GM21717 (cell line): Measurements from ENCODE around the gene LRRC15.

Experiments
- ATAC-seq: cut with Tn5 transposase; IDR thresholded peaks from one replicate; pipeline ENCODE4 v1.9.1; 2021; ENCODE audit warnings: mild to moderate bottlenecking, moderate library complexity; ENCODE audit not compliant: unreplicated experiment

LRRC15 gene

GRCh38 chr3:194320744-194321243, 48.7 kb downstream of the LRRC15 start:
- no peak for ATAC-seq

DNA sequence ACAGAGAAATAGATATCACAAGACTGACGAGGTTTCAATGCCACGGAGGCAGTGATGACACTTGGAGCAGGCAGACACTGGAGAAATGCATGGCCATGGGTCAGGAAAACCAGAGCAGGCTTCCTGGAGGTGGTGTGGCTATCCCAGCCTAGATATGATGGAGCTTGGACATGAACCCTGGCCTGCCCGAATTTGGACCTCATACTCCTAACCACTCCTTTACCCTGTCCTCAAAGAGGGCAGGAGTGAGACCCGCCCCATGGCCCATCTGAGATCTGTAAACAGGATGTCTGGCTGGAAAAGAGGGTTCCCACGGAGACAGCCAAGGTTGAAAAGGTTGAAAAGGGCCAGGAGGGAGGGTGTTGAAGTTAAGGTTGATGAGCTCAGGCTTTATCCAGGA, 49.4 kb downstream of the LRRC15 start:
- ATAC-seq, result no peak

- no peak for ATAC-seq
Observed at GRCh38 chr3:194318511-194319161, 50.9 kb downstream of the LRRC15 start.

DNA sequence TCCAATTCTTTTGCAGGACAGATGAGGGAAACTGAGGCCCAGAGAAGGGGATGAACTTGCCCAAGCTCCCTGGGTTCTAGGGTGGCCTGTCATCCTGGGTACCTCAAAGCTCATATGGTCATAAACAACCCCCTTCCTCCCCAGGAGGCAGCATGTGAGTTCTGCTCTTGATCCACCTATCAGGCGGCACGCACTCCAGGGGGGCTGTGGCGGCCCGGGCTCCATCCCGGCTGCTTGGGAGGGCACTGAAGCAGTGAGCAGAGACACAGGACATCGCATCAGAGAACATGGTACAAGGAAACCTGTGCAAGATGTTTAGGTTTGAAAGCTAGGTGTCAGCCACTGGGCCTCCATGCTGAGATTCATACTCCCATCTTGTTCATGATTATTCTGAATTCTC, 52.6 kb downstream of the LRRC15 start:
- ATAC-seq, result no peak

DNA sequence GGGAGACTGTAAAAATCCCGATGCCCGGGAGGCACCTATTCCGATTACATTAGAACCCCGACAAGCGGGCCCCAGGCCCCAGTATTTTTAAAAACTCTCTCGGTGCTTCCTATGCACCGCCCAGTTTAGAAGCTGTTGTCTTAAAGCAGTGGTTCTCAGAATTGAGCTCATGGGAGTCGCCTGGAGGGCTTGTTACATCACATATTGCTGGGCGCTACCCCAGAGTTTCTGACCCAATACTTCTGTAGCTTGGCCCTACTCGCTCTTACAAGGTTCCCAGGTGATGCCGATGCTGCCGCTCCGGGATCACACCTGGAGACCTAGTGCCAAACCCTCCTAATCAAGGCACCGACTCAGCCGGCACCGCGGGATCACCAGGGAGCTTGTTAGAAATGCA, 53.6 kb downstream of the LRRC15 start:
- ATAC-seq, result peak; percentile 28

- ATAC-seq, result peak; percentile 76
Observed at GRCh38 chr3:194315088-194315964, 54.2 kb downstream of the LRRC15 start.

- ATAC-seq, result no peak
Observed at GRCh38 chr3:194314388-194315068, 55.0 kb downstream of the LRRC15 start.

- ATAC-seq, result no peak
Observed at GRCh38 chr3:194313560-194314387, 55.8 kb downstream of the LRRC15 start.

GRCh38 chr3:194312743-194313281, 56.7 kb downstream of the LRRC15 start:
- no peak for ATAC-seq

- ATAC-seq, result no peak
Observed at GRCh38 chr3:194312186-194312742, 57.3 kb downstream of the LRRC15 start.

DNA sequence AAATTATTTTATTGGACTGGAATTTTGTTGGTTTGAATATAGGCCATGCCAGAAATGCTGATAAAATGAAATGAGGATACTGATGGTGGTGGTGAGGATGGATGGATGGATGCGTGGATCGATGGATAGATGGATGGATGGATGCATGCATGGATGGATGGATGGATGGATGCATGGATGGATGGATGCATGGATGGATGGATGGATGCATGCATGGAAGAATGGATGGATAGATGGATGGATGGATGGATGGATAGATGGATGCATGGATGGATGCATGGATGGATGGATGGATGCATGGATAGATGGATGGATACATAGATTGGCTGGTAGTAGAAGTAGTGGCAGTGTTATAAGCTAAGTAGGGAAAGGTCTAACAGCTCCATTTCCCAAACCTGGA, 58.5 kb downstream of the LRRC15 start:
- ATAC-seq, result no peak

DNA sequence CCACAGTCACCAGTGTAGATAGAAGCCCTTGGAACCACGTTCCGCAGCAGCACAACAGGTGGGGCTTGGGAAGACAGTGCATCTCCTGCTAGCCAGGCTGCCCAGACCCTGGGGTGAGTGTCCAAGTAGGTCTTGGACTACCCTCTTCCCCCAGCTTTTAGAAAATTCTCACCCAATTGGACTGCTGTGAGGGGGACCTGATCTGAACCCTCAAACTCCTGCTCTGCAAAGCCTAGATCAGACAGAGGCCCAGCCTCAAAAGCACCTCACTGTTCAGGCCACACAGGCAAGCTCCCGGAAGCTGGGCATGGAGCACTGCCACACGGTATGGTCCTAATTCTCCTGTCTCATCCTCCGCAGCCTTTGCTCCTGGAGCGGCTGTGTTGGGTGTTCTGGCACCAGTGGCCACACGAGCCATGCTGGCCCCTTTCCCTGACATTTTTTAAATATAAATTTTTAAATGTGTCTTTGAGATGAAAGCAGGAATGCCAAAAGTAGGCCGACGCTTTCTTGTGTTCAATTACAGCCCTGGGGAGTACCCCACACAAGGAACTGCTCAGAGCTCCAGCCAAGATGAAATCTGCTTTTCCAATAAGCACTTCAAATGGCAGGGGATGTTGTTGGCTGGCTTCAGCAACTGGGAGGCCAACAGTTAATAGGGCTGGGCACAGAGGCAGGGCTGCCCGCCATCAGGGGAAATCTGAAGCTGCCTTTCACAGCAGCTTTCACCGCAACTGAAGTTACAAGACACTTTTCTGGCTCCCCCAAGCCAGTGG, 59.3 kb downstream of the LRRC15 start:
- ATAC-seq, result no peak

DNA sequence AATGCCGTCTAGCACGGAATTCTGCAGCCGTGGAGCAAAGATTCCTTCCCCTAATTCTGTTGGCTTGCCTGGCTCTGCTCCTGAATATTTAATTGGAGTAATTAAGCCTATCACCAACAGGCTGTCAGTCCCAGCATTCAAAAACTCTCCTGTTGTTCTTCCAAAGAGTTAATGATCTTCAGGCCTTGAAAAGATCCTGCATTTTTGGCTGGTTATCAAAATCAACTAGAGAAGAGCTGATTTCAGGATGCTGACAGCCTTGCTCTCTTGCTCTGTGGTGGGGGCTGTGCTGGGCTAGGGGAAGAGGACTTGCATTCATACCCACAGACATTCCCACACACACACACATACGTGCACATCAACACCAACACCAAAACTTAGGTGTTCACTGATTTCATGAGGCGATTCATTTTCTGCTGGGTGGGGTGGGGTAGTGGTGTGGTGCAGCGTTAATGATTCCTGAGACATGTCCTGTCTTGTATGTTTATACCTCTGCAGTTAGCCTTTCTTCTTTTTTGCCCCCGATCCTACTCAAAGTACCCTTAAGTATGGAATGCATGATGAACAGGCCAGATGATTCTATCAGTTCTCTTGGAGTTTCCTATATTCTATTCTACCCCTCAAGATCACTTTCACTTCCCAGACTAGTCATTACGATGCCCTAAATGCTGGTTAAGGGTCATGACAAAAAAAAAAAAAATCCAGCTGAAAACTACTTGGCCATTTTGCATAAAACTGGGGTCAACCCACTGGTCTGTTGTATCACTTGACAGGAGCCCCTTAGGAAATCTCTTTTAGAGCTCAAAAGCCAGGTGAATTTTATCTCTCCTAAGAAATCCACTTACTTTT, 60.7 kb downstream of the LRRC15 start:
- ATAC-seq, result no peak

GRCh38 chr3:194307849-194308248, 61.7 kb downstream of the LRRC15 start:
- ATAC-seq, result no peak

DNA sequence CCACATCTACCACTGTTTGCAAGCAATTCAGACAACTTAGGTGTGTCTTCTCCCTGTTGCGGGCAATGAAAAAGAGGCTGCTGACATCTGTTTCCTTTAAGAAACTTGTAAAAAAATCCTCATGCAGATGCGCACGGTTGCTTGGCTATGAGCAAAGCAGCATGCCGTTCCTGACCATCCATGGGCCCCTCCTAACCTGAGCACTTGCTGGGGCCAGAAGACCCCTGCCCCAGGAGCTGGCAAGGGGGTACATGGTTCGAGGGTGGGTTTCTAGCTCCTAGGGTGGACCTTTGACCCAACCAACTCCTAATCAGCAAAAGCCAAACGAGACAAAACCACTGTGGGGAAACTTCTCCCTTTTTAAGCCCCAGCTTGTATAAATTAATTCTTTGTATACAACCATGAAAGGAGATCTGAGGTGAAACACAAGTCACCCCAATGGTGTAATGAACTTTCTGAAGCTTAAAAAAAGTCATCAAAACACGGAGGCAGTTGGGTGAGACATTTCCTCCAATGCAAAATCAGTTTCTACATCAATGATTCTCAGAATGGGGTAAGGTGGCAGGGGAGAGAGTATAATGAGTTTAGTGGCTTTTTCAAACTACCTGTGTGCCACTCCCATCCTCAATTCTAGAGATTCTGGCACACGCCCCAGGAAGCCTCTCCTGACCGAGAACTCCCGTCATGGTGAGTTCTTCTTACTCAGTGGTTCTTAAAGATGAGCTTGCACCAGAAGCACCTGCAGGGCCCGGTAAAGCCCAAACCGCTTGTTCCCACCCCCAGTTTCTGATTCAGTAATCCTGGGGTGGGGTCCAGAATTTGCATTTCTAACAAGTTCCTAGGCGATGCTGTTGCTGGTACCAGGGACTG, 62.5 kb downstream of the LRRC15 start:
- peak; percentile 58 for ATAC-seq

DNA sequence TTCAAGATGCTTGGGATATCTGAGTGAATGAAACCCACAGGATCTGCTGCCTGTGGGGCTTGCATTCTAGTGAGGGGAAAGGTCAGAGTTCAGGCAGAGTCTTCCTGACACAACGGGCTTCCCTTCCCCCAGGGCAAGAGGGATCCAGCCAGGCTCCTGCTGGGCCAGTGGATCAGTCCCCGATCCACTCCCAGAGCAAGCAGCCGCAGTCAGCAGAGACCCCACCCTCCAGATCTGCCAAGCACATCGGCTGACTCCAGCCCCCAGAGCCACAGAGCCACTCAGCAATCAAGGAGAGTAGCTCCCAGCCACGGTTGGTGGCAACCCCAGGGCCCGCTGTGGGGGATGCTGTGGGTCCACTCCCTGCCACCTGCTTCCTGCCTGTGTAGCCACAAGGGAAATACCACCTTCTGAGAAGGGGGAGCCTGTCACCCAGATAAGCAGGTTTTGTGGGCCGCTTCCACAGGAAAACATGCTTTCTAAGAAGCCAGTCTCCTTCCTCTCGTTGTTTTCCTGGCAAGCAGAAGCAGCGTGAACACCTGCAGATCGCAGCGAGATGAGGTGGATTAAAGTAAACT, 63.3 kb downstream of the LRRC15 start:
- peak; percentile 50 for ATAC-seq
